MM.1S (cell line): Measurements from ENCODE around the gene AQP12A.

Source experiments
- CTCF ChIP-seq: fragments of 300-600 bp; sonication (generic); IDR thresholded peaks from 2 replicates; pipeline ENCODE4 v1.5.1; 2016; ENCODE audit warnings: antibody characterized with exemption, low read length, mixed read lengths
- EZH2 ChIP-seq: fragments of 300-600 bp; sonication (generic); optimal IDR thresholded peaks from 2 replicates; pipeline ENCODE3; 2017; ENCODE audit warnings: low read depth, mild to moderate bottlenecking, antibody characterized with exemption, low read length, mixed read lengths

- no peak for TF ChIP-seq CTCF
- TF ChIP-seq EZH2: no peak
Measured at GRCh38 chr2:240741091-240741490, 49.4 kb downstream of the AQP12A start.
